NCI-H226 (cell line): ENCODE data around the gene SFT2D3.

ENCODE experiments used
- DNase-seq: peaks from one replicate; pipeline ENCODE4 v3.0.0-alpha.2; 2015

SFT2D3 gene, protein sequence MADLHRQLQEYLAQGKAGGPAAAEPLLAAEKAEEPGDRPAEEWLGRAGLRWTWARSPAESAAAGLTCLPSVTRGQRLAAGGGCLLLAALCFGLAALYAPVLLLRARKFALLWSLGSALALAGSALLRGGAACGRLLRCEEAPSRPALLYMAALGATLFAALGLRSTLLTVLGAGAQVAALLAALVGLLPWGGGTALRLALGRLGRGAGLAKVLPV

GRCh38 chr2:127701193-127701650 lies at the start of gene SFT2D3:
SFT2D3 (plus strand) TSS chr2:127701497; CDS start chr2:127701529, 32 bp downstream.
- peak; percentile 90 for DNase-seq

GRCh38 chr2:127651971-127652550 lies 49.2 kb upstream of the SFT2D3 start:
- DNase-seq, result no peak

- no peak for DNase-seq
Observed at GRCh38 chr2:127652786-127653357, 48.4 kb upstream of the SFT2D3 start.

DNA sequence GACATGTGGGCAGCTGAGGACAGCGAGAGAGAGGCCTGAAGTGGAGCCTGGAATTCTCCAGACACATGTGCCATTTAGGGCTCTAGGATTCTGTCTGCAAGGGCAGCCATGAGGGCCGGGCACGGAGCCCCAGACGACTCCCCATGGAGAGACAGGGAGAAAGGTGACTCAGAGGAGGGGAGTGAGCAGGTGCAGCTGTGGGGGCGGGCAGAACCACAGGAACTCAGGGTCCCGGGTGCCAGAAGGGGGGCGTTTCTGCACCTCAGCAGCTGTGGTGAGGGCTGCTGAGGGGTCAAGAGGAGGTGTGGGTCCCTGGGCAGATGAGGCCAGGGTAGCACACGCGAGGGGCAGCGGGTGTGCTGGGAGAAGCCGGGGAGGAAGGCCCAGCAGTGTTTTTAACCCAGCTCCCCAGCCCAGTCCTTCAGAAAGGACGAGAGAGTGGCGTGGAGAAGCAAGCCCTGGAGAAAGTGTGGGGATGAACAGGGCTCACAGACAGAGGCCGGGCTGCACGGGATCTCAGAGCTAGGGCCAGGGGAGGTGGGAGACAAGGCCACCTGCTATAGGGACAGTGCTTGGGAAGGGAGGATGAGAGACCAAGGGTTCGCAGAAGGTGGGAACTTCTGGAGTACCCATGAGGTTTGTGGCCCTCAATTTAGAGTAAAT lies 47.7 kb upstream of the SFT2D3 start:
- no peak for DNase-seq

DNA sequence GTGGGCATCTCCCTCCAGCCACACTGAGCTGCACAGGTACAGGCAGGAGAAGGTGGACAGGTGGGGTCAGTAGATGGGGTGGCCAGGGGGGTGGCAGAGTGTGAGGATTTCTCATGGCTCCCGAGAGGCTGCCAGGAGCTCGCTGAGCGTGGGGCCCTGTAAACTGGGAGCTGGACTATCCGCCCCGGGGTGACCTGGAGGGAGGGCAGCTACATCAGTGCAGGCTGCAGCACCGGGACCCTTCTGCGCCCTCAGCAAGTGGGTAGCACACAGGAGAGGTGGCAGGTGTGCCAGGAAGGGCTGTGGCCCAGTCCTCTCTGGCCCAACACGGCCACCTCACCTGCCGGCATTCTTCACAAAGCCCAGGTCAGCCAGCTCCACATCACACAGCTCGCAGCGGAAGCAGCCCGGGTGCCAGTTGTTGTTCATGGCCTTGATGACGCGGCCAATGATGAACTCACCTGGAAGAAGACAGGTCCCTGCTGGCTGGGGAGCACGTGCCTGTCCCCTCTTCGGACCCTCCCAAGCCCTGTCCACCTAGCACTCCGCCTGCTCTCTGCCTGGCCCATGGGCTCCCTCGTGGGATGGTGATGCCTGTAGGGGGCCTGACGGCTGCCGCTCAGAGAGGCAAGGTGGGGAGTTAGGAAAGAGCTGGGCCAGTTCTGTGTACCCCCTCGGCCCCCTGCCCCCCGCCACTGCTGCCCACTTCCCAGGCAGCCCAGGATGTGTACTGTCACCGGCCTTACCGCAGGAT lies 47.0 kb upstream of the SFT2D3 start:
- DNase-seq, result no peak

- no peak for DNase-seq
Observed at GRCh38 chr2:127654838-127655175, 46.5 kb upstream of the SFT2D3 start.

GRCh38 chr2:127655209-127656073 lies 45.9 kb upstream of the SFT2D3 start:
- no peak for DNase-seq

- no peak for DNase-seq
Observed at GRCh38 chr2:127656569-127657231, 44.6 kb upstream of the SFT2D3 start.

GRCh38 chr2:127657232-127657595 lies 44.1 kb upstream of the SFT2D3 start:
- no peak for DNase-seq

- DNase-seq, result no peak
Observed at GRCh38 chr2:127658146-127658545, 43.2 kb upstream of the SFT2D3 start.

DNA sequence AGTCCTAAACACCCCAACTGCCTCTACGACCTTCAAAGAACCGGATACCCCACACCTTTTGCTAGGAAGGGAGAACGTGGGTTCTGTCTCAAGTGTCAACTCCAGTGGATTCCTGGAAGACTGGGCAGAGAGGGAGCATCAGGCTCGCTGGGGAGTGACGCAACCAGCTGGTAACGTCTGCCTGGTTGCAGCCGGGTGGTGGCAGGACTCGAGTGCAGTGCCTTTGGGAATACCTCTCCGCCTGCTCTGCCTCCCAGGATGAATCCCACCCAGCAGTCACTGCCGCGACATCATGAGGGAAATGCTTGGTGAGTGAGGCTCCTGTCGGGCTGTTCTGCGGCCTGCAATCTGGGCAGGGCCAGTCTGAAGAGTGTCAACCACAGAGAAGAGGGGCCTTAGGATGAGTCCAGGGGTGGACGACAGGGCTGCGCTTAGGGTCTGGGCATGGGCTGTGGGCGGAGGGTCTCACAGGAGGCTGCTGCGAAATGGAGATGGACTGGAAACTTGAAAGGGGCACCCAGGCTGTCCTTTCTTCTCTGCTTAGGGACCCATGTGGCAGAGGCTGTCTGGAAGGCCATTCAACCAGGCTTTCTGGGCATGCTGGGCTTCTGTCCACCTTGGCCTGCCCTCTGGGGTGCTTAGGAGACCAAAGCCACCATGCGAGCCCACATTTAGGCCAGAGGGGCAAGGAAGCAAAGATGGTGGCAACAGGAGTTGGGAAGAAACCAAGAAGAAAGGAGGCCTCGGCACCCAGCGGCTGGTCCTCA lies 42.5 kb upstream of the SFT2D3 start:
- no peak for DNase-seq

GRCh38 chr2:127659408-127660290 lies 41.6 kb upstream of the SFT2D3 start:
- DNase-seq, result no peak

GRCh38 chr2:127660291-127660578 lies 41.1 kb upstream of the SFT2D3 start:
- no peak for DNase-seq

- DNase-seq, result no peak
Observed at GRCh38 chr2:127661072-127661649, 40.1 kb upstream of the SFT2D3 start.

DNA sequence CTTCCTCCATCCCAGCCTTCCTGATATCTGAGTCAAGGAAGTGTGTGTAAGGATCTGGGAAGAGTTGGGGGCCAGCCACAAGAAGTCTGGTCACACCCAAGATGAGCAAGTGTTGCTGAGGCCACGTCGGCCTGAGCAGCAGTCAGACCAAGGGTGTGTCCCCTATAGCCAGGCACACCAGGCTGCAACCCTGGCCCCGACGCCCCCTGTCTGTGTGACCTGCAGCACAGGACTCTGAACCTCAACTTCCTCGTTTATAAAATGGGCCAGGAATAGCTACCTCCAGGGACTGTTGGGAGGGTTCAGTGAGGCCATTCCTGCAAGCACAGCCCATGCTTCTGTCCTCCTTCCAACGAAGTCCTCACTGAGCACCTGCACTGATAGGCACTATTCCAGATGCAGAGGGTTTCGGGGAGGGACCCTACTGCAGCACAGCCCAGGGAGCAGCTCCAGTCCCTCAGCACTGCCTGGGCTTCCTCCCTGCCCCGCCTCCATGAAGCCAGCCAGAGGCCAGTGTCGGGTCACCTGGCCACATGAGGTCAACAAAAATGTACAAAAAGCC lies 39.3 kb upstream of the SFT2D3 start:
- no peak for DNase-seq

DNA sequence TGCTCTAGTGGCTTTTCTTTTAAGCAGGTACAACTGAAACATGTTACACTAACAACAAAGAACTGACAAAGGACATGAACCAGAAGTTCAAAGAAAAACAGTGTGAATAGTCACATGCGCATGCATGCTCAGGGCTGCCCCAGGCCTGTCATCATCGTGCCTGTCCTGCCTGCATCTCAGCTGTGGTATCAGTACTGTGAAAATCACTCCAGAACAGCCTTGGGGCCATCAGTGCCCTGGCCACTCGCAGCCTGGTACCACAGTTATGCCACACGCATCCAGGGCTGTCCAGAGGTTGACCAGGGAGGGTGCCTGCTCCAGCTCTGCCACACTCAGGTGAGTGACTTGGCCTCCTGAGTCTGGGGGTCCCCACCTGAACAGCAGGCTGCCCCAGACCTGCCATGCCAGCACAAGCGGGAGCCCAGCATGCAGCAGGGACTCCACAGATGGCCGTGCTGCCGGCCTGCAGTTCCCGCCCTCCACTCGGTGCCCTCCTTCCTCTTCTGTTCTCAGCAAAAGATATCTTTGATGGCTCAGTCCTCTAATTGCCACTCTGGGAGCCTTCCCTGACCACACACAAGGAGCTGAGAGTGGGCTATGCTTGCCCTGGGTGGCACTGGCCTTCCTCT lies 38.2 kb upstream of the SFT2D3 start:
- no peak for DNase-seq

GRCh38 chr2:127663566-127664064 lies 37.7 kb upstream of the SFT2D3 start:
- no peak for DNase-seq

DNA sequence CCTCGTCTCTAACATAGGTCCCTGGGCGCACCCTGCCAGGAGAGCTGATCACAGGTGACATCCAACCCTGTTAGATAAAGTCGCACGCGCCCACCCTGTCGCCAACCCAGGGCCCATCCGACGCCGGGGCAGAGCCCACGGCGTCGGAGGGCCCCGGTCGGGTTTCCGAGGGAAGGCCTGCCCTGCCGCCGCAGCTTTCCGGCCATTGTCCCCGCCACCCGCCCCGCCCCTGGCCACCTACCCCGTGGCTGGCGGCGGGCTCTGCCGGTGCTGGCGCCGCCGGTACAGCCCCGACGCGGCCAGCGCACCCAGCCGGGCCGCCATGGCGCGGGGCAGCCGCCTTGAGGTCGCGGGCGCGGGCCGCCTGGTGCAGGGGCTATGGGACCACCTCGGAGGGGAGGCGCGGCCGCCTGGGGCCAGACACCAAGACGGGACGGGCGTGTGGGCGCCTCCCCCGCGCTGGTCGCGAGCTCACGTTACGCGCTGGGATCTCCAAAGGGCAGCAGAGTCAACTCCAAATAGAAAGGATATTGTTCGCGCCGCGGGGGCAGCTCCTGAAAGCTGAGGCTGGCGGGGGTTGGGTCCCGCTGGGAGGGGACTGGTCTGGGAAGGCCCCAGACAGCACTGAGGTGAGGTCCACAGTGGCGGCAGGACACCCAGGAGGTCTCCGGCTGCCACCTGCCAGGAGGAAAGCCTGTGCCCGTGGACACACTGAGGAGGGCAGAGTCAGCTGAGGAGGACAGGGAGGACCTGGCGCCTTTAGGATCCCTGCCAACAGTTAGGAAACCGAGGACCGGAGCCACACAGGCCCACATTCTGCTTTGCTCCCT lies 37.0 kb upstream of the SFT2D3 start:
- no peak for DNase-seq
